ENCODE results near the gene TNFSF13.

Gene TNFSF13, protein sequence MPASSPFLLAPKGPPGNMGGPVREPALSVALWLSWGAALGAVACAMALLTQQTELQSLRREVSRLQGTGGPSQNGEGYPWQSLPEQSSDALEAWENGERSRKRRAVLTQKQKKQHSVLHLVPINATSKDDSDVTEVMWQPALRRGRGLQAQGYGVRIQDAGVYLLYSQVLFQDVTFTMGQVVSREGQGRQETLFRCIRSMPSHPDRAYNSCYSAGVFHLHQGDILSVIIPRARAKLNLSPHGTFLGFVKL

DNA sequence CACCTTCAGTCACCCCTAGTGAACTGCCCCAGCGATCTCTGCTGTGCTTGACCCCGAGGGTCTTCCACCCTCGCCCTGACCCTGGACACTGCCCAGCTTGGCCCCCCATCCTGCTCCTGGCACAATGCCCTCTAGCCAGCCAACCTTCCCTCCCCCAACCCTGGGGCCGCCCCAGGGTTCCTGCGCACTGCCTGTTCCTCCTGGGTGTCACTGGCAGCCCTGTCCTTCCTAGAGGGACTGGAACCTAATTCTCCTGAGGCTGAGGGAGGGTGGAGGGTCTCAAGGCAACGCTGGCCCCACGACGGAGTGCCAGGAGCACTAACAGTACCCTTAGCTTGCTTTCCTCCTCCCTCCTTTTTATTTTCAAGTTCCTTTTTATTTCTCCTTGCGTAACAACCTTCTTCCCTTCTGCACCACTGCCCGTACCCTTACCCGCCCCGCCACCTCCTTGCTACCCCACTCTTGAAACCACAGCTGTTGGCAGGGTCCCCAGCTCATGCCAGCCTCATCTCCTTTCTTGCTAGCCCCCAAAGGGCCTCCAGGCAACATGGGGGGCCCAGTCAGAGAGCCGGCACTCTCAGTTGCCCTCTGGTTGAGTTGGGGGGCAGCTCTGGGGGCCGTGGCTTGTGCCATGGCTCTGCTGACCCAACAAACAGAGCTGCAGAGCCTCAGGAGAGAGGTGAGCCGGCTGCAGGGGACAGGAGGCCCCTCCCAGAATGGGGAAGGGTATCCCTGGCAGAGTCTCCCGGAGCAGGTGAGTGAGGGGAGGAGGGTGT, at the start of gene TNFSF13:
Gene TNFSF13 (plus strand): TSS at position 207 of the 776 bp plus-strand sequence. CDS start 290 bp downstream, at position 497.
- DNase-seq (ENCODE audit: low read depth) = no peak

DNA sequence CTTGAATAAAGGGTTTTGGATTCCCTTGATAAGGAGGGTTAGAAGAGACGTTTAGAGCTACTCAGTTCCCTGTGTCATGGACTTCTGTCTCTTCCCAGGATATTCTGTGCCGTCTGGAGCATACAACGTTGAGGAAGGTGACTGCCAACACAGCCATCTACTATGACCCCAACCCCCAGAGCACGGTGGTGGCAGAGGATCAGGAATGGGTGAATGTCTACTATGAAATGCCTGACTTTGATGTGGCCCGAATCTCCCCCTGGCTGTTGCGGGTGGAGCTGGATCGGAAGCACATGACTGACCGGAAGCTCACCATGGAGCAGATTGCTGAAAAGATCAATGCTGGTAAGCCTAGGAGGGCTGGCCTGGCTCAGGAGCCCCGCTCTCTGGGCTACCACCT, 49.7 kb upstream of the TNFSF13 start:
- DNase-seq (ENCODE audit: low read depth) = no peak

GRCh38 chr17:7509937-7510336, 48.6 kb upstream of the TNFSF13 start:
- DNase-seq (ENCODE audit: low read depth) = no peak

DNA sequence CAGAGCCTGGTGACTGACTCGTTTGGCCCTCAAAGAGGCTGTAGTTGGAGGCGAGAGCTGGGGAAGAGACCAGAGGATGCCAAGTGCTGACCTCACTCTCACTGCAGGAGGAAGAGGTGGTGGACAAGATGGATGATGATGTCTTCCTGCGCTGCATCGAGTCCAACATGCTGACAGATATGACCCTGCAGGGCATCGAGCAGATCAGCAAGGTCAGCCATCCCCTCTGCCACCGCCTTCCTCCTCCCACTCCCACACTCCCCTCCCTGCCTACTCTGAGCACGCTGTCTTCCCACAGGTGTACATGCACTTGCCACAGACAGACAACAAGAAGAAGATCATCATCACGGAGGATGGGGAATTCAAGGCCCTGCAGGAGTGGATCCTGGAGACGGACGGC, 47.4 kb upstream of the TNFSF13 start:
- no peak for DNase-seq (ENCODE audit: low read depth)

- no peak for DNase-seq (ENCODE audit: low read depth)
These were observed 46.4 kb upstream of the TNFSF13 start for GRCh38 chr17:7512105-7512504.

DNA sequence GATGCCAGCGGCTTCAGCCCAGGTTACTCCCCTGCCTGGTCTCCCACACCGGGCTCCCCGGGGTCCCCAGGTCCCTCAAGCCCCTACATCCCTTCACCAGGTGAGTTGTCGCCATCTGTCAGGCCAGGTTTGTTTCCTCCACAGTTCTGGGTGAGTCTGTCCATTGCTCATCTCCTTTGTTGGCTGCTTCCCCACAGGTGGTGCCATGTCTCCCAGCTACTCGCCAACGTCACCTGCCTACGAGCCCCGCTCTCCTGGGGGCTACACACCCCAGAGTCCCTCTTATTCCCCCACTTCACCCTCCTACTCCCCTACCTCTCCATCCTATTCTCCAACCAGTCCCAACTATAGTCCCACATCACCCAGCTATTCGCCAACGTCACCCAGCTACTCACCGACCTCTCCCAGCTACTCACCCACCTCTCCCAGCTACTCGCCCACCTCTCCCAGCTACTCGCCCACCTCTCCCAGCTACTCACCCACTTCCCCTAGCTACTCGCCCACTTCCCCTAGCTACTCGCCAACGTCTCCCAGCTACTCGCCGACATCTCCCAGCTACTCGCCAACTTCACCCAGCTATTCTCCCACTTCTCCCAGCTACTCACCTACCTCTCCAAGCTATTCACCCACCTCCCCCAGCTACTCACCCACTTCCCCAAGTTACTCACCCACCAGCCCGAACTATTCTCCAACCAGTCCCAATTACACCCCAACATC, 45.6 kb upstream of the TNFSF13 start:
- no peak for DNase-seq (ENCODE audit: low read depth)

- DNase-seq (ENCODE audit: low read depth) = no peak
These were observed 44.6 kb upstream of the TNFSF13 start for GRCh38 chr17:7513850-7514419.

DNA sequence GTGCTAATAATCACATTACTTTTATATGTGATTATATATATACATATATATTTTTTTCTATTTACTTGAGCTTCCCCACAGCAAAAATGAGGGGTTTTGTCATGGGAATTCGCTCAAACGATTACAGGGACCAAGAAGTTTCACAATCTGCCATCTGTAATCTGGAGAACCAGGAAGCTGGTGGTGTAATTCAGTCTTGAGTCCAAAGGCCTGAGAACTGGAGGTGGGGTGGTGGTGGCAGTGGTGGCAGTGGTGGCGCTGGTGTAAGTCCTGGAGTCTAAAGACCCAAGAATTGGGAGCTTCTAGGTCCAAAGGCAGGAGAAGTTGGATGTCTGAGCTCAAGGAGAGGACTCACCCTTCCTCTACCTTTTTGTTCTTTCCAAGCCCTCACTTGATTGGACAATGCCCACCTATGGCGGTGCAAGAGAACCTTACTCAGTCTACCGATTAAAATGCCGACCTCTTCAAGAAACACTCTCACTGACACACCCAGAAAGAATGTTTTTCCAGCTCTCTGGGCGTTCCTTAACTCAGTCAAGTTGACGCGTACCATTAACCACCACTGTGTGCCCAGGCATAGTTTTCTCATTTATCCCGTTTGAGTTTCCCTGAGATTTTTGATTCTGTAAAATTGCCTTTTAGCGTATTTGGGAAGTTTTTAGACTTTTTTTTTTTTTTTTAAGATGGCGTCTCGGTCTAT, 42.5 kb upstream of the TNFSF13 start:
- no peak for DNase-seq (ENCODE audit: low read depth)

DNA sequence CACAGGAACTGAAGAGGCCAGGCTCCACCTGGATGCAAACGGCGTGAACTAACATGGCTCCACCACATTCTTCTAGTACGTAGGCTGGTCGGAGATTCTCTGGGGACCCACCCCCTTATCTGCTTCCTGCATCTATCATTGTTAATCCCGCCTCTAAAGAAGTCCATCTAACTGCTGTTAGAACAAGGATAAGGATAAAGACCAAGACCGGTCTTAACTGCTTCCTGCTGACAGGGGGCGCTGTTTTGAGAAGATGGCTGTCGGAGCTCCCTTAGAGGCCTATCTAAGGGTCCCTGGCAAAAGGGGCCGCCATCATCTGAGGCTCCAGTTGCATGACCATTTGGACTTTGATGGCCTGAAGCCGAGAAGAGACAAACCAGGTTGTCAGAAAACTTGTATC, 35.5 kb upstream of the TNFSF13 start:
- DNase-seq (ENCODE audit: low read depth) = no peak

GRCh38 chr17:7528842-7529241, 29.7 kb upstream of the TNFSF13 start:
- DNase-seq (ENCODE audit: low read depth) = no peak

DNA sequence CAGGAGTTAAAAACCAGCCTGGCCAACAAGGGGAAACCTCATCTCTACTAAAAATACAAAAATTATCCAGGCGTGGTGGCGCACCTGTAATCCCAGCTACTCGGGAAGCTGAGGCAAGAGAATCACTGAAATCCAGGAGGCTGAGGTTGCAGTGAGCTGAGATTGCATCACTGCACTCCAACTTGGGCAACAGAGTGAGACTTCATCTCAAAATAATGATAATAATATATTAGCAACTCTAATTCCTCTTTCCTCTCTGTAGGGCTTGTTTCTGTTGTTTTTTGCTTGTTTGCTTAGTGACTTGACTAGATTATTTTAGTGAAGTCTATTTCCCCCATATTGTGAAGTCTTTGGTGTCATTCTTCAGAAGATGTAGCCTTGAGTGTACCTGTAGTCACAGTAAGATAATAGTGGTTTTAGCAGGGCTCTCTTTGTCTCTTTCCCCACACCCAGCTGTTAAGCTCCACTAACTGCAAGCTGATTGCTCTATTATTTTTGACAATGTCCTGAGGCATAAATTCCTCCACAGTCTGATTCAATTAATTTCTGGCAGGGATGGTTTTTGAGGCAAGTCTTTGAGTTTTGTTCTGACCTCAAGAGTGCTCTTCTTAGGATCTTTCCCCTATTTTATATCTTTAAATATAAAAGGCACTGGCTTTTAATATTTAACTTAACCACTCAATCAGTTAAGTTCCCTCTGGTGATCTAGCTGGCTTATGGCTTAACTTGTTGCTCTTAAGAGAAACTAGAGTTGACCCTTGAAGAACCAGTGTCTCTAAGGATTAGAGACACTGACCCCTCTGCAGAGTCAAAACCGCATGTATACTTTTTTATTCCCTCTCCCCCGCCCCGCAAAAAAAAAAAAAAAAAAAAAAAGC, 28.3 kb upstream of the TNFSF13 start:
- DNase-seq (ENCODE audit: low read depth) = no peak

- DNase-seq (ENCODE audit: low read depth) = no peak
These were observed 20.5 kb upstream of the TNFSF13 start for GRCh38 chr17:7538050-7538449.

- DNase-seq (ENCODE audit: low read depth) = no peak
These were observed 19.5 kb upstream of the TNFSF13 start for GRCh38 chr17:7538891-7539545.

DNA sequence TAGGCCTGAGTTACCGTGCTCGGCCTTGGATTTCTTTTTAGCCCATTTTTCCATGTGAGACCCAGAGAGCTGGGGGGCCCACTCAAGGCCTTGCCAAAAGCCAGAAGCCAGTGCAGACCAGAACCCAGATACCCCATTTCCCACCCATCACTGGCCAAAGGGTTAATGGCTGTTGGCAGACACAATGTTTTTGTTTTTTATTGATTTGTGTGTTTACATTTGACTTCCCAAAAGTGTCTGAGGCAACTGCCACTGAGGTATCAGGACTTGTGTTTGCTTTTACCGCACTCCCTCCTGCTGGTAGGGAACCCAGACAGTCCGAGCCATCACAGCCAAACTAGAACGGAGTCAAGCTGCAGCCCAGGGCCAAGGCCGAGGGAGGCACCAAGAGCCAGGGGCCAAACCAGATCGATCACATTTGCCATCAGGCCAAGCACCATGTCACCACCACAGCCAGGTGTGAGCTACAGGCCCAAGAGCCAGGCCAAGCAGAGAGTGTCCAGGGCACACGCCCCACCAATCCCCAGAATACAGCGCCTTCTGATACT, 17.4 kb upstream of the TNFSF13 start:
- no peak for DNase-seq (ENCODE audit: low read depth)

- no peak for DNase-seq (ENCODE audit: low read depth)
These were observed 13.6 kb upstream of the TNFSF13 start for GRCh38 chr17:7544911-7545310.

- DNase-seq (ENCODE audit: low read depth) = no peak
These were observed 9.8 kb upstream of the TNFSF13 start, which contains the start of gene TNFSF12 for GRCh38 chr17:7548585-7549400. Gene TNFSF12 (plus strand): TSS chr17:7549058. CDS start chr17:7549154, 96 bp downstream.

DNA sequence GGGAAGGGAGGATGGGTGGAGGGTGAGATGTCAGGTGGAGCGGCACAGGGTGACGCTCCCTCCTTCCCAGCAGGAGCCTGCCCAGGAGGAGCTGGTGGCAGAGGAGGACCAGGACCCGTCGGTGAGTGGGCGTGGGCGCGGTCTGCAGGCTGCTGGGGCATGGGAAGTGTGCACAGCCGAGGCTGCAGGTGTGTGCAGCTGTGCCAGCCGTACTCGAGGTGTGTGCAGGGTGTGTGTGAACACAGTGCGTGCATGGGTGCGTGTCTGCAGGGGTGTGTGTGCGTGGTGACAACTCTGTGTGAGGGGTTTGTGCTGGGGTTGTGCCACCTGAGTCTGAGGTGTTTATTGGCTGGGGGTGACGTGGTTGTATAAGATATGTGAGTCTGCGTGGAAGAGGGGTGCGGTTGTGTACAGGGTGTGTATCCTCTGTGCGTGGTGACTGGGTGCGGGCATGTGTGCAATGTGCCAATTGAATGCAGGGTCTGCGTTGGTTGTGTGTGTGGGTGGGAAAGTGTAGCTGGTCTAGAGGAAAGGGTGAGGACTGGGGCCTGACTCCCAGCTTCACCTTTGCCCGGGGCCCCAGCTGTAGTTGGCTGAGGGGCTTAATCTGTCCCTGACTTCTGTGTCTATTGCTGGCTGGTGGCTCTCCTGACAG, 9.0 kb upstream of the TNFSF13 start:
- no peak for DNase-seq (ENCODE audit: low read depth)

DNA sequence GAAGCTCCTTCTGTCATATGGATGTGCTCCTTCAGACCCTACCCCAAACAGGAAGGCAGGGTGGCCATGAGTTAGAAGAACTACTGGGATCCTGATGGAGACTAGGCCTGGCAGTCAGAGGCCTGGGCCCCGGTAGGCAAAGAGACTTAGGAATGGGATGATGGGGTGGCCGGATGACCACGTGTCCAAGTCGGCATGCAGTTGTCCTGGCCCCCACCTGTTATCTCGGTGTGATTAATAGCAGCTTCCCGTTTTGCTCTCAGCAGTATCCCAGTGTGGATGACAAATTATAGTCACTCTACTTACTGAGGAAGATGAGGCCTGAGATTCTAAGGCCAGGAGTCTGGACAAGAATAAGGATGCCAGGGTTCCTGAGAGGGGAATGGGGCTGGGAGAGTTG, 8.2 kb upstream of the TNFSF13 start:
- no peak for DNase-seq (ENCODE audit: low read depth)

- no peak for DNase-seq (ENCODE audit: low read depth)
These were observed 7.2 kb upstream of the TNFSF13 start for GRCh38 chr17:7551396-7551795.
